Gastrocnemius medialis (tissue), 4 donors: ENCODE results near the gene EXOC2. TPM values are rescaled to one million over a fixed set of nuclear protein-coding genes. Genes with fewer than 3 reads are reported as not detected.

ENCODE experiments used
- ATAC-seq, 2 donors: fragments of 150-250 bp; one replicate each; pipeline ENCODE4 v1.9.1; 2016
- DNase-seq, 2 donors: peaks; one replicate each; pipeline ENCODE4 v3.0.0-alpha.2; 2019
- H3K27ac ChIP-seq, 4 donors: fragments of 200-600 bp; sonication (generic); 1 replicate in 1 of 4; 2 replicates in 3 of 4; pipeline ENCODE4 v1.5.1; 2016 to 2018; ENCODE audit warnings: mild to moderate bottlenecking in 2 of 4, moderate library complexity in 1 of 4
- H3K27me3 ChIP-seq, 3 donors: fragments of 200-600 bp; sonication (generic) in 2 of 3; 1 replicate in 1 of 3; 2 replicates in 2 of 3; pipeline versions ENCODE4 v1.5.1 to v1.6.0; 2016 to 2019; ENCODE audit warnings: mild to moderate bottlenecking in 1 of 3, moderate library complexity in 1 of 3
- H3K36me3 ChIP-seq, 2 donors: fragments of 200-600 bp; sonication (generic) in 1 of 2; one replicate each; pipeline ENCODE4 v1.5.1; 2017 to 2018
- H3K4me1 ChIP-seq, 2 donors: fragments of 200-600 bp; sonication (generic) in 1 of 2; one replicate each; pipeline ENCODE4 v1.5.1; 2016 to 2017; ENCODE audit warnings: mild to moderate bottlenecking in 2 of 2
- H3K4me3 ChIP-seq, 4 donors: fragments of 200-600 bp; sonication (generic) in 3 of 4; 1 replicate in 1 of 4; 2 replicates in 3 of 4; pipeline ENCODE4 v1.5.1; 2016 to 2019; ENCODE audit warnings: mild to moderate bottlenecking in 2 of 4
- H3K9me3 ChIP-seq, 3 donors: fragments of 200-600 bp; sonication (generic) in 2 of 3; 1 replicate in 1 of 3; 2 replicates in 2 of 3; pipeline ENCODE4 v1.5.1; 2016 to 2019
- POLR2A ChIP-seq, 2 donors: fragments of 450-650 bp; IDR thresholded peaks; one replicate each; pipeline ENCODE4 v1.6.1; 2017; ENCODE audit warnings: antibody characterized with exemption in 2 of 2, mild to moderate bottlenecking in 2 of 2, moderate library complexity in 2 of 2
- in situ Hi-C, 4 donors: fragments of 200-750 bp; cut with MboI; loops; one replicate each; pipeline versions ENCODE4 v1.15.0 to v1.8.0; 2017; ENCODE audit warnings: low sequenced_read_pairs in 4 of 4
- intact Hi-C: fragments of 100-400 bp; cut with DNase I; formaldehyde crosslinking; loops from one replicate; pipeline ENCODE4 v1.15.1; 2023; ENCODE audit warnings: low total_unique reads
- total RNA-seq, 4 donors: library from RNA; depleted of rRNA; stranded (reverse); fragments of >200 nt; gene quantifications; one replicate each; pipeline versions ENCODE4 v1.1.0 to v1.2.3, GENCODE V29; 2016
- TF ChIP-seq, protein P1 (sequence below), 5 experiments: fragments of 450-650 bp in 3 of 5; fragments of 200-600 bp in 2 of 5; sonication (generic) in 2 of 5; IDR thresholded peaks in 4 of 5; conservative IDR thresholded peaks in 1 of 5; 1 replicate in 4 of 5; 2 replicates in 1 of 5; pipeline ENCODE4 v1.5.1; 2016 to 2019; ENCODE audit warnings: antibody characterized with exemption in 5 of 5, mild to moderate bottlenecking in 3 of 5, moderate library complexity in 3 of 5

EXOC2 gene
- total RNA-seq, 4 donors from 2014 or later, result 12.6 to 16.4 (median 15.0) TPM

DNA sequence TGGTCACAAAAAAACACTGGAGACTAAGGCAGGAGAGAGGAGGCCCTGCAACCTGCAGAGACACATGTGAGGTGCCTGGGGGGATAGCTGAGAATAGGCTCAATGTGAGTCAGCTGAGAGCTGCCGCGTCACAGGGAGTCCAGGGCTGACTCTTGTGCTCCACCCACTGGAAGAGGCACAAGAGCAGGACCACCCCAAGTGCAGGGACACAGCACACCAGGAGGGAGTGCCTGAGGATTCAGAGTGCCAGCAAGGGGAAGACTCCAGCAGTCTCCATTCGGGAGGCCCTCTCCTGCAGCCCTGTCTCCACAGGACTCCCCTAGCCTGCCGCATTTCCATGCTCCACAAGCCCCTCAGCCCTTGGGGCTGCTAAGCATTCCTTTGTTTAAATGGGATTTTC is 141.5 kb downstream of the EXOC2 start:
- in situ Hi-C loops (no loop called here), intact Hi-C loops (no loop called here)
- peaks cover 0 to 51% of the 10 kb centered on the region in 2 donors for H3K36me3 ChIP-seq
- no peaks in the 10 kb centered on the region for H3K4me1 ChIP-seq
- ATAC-seq (no peak), DNase-seq (no peak)
- H3K27ac ChIP-seq, result no peak overlapping the region
- TF ChIP-seq POLR2A (IDR thresholded peaks at IDR 0.05), result no peak
- TF ChIP-seq, protein P1, sequence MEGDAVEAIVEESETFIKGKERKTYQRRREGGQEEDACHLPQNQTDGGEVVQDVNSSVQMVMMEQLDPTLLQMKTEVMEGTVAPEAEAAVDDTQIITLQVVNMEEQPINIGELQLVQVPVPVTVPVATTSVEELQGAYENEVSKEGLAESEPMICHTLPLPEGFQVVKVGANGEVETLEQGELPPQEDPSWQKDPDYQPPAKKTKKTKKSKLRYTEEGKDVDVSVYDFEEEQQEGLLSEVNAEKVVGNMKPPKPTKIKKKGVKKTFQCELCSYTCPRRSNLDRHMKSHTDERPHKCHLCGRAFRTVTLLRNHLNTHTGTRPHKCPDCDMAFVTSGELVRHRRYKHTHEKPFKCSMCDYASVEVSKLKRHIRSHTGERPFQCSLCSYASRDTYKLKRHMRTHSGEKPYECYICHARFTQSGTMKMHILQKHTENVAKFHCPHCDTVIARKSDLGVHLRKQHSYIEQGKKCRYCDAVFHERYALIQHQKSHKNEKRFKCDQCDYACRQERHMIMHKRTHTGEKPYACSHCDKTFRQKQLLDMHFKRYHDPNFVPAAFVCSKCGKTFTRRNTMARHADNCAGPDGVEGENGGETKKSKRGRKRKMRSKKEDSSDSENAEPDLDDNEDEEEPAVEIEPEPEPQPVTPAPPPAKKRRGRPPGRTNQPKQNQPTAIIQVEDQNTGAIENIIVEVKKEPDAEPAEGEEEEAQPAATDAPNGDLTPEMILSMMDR (IDR thresholded peaks at IDR 0.05 in 4 of 5, conservative IDR thresholded peaks at IDR 0.05 in 1 of 5), result no peak
- no peaks in the 10 kb centered on the region for H3K27me3 ChIP-seq
- H3K9me3 ChIP-seq, result no peaks in the 10 kb centered on the region
- no peak overlapping the region for H3K4me3 ChIP-seq

DNA sequence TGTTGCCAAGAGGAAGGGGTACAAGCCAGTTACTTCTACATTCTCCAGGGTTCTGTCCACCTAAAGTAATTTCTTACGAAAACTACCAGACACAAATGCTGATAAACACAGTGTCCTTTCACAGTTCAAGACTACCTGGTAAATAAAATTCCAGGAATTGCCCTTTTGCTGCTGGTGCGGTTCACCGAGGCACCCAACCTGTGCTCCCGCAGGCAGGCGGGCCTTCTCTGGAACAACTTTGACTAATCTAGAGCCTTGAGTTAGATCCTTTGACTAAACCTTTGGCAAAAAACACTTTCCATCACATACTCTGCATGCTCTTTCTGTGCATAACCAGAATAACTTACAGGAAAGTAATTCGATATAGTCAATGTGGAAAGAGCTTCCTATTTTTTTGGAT is 143.0 kb downstream of the EXOC2 start:
- H3K36me3 ChIP-seq, result peaks cover 0 to 44% of the 10 kb centered on the region in 2 donors
- TF ChIP-seq, protein P1 (IDR thresholded peaks at IDR 0.05 in 4 of 5, conservative IDR thresholded peaks at IDR 0.05 in 1 of 5), result no peak
- no peak for TF ChIP-seq POLR2A (IDR thresholded peaks at IDR 0.05)
- intact Hi-C loops, result no loop called here
- in situ Hi-C loops, result no loop called here
- DNase-seq, result no peak
- no peaks in the 10 kb centered on the region for H3K4me1 ChIP-seq
- no peak for ATAC-seq
- H3K27ac ChIP-seq, result no peak overlapping the region
- H3K27me3 ChIP-seq, result no peaks in the 10 kb centered on the region
- no peaks in the 10 kb centered on the region for H3K9me3 ChIP-seq
- H3K4me3 ChIP-seq, result no peak overlapping the region

DNA sequence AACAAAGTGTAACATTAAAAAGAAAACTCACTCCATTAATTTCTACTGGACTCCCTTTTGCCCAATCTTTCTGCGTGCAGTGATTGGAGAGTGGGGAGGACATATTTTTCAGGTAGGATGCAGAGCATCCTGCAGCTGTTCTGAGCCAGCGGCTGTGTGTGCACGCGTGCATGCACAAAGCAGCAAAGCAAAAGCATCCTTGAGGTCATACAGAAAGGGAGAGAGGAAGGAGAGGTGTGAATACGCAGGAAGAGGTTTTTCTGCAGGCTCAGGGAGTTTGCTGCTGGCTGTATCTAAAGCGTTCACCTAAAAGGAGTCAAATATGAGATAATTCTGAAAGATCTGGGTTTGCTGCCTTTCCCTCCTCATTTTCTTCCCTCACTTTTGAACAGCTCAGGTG is 144.4 kb downstream of the EXOC2 start:
- DNase-seq, result no peak
- TF ChIP-seq POLR2A (IDR thresholded peaks at IDR 0.05), result no peak
- TF ChIP-seq, protein P1 (IDR thresholded peaks at IDR 0.05 in 4 of 5, conservative IDR thresholded peaks at IDR 0.05 in 1 of 5), result no peak
- Histone ChIP-seq H3K9me3 (no peaks in the 10 kb centered on the region), H3K4me1 (no peaks in the 10 kb centered on the region), H3K27me3 (no peaks in the 10 kb centered on the region), H3K4me3 (no peak overlapping the region), H3K36me3 (peaks cover 0 to 40% of the 10 kb centered on the region in 2 donors), H3K27ac (no peak overlapping the region)
- in situ Hi-C loops (no loop called here), intact Hi-C loops (no loop called here)
- ATAC-seq, result no peak

DNA sequence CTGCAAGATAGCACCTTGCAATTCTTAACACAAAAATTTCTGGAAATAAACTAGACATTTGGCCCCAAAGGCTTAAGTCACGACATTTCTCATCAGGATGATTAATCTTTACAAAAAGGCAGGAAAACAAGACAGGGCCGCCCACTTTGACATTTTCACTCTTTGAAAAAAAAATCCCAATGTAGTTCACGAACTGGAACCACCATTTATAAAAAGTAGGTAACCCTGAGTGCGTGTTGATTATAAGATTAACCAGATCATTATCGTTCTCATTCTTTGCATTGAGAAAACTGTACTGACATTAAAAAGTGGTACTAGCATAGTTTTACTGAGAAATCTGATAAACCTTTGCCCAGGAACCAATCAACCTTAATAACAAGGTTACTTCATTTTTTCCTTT is 144.8 kb downstream of the EXOC2 start:
- intact Hi-C loops (no loop called here), in situ Hi-C loops (no loop called here)
- ATAC-seq (no peak), DNase-seq (no peak)
- H3K36me3 ChIP-seq, result peaks cover 0 to 40% of the 10 kb centered on the region in 2 donors
- TF ChIP-seq, protein P1 (IDR thresholded peaks at IDR 0.05 in 4 of 5, conservative IDR thresholded peaks at IDR 0.05 in 1 of 5), result no peak
- no peak for TF ChIP-seq POLR2A (IDR thresholded peaks at IDR 0.05)
- H3K9me3 ChIP-seq, result no peaks in the 10 kb centered on the region
- no peaks in the 10 kb centered on the region for H3K4me1 ChIP-seq
- no peaks in the 10 kb centered on the region for H3K27me3 ChIP-seq
- H3K27ac ChIP-seq, result no peak overlapping the region
- no peak overlapping the region for H3K4me3 ChIP-seq

DNA sequence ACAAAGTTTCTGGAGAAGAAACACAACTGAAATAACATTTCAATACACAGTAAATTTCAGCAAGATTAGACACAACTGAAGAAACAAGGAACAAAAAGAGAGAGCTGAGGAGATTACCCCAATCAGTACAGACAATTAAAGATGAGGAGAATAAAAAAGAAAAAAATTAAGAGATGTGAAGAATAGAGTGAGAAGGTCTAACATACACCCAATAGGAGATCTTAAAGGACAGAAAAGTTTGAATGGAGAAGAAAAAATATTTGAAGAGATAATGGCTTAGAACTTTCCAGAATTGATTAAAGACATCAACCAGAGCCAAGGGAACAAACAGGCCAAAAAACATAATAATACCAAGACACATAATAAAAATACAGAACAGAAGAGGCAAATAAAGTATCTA is 152.4 kb downstream of the EXOC2 start:
- no peak for ATAC-seq
- peaks cover 0 to 54% of the 10 kb centered on the region in 2 donors for H3K36me3 ChIP-seq

More for the DNA sequence above, 152.4 kb downstream of the EXOC2 start:
- intact Hi-C loops, result no loop called here
- no peaks in the 10 kb centered on the region for H3K4me1 ChIP-seq
- H3K27me3 ChIP-seq, result no peaks in the 10 kb centered on the region
- peaks cover 0 to 8% (median 0%) of the 10 kb centered on the region in 3 donors for H3K9me3 ChIP-seq
- no peak overlapping the region for H3K4me3 ChIP-seq
- in situ Hi-C loops, result no loop called here
- DNase-seq, result no peak
- no peak overlapping the region for H3K27ac ChIP-seq
- TF ChIP-seq POLR2A (IDR thresholded peaks at IDR 0.05), result no peak
- TF ChIP-seq, protein P1 (IDR thresholded peaks at IDR 0.05 in 4 of 5, conservative IDR thresholded peaks at IDR 0.05 in 1 of 5), result no peak
